Sigmoid colon (tissue), 7 donors: ENCODE results near the gene ZNF76. TPM values are rescaled to one million over a fixed set of nuclear protein-coding genes. Genes with fewer than 3 reads are reported as not detected.

Source experiments
- DNase-seq: peaks from one replicate; pipeline ENCODE4 v3.0.0-alpha.2; 2019
- H3K27ac ChIP-seq, 4 donors: fragments of 200-600 bp; sonication (generic); one replicate each; pipeline ENCODE4 v1.5.1; 2016 to 2019; ENCODE audit warnings: mild to moderate bottlenecking in 1 of 4
- H3K27me3 ChIP-seq, 3 donors: fragments of 200-600 bp; sonication (generic); one replicate each; pipeline ENCODE4 v1.5.1; 2019; ENCODE audit warnings: mild to moderate bottlenecking in 1 of 3
- H3K36me3 ChIP-seq, 4 donors: fragments of 200-600 bp; sonication (generic); one replicate each; pipeline ENCODE4 v1.5.1; 2016 to 2019
- H3K4me1 ChIP-seq, 4 donors: fragments of 200-600 bp; sonication (generic); one replicate each; pipeline ENCODE4 v1.5.1; 2017 to 2019
- H3K4me3 ChIP-seq, 4 donors: fragments of 200-600 bp; sonication (generic); one replicate each; pipeline ENCODE4 v1.5.1; 2017 to 2019; ENCODE audit warnings: mild to moderate bottlenecking in 2 of 4, moderate library complexity in 1 of 4
- H3K9me3 ChIP-seq, 4 donors: fragments of 200-600 bp in 3 of 4; sonication (generic) in 3 of 4; one replicate each; pipeline versions ENCODE4 v1.5.1 to v1.6.1; 2013 to 2019
- EP300 ChIP-seq, 4 donors: sonication (generic); formaldehyde crosslinking; IDR thresholded peaks; one replicate each; pipeline ENCODE4 v1.6.1; 2017; ENCODE audit warnings: antibody characterized with exemption in 4 of 4
- POLR2A ChIP-seq, 2 donors: fragments of 450-650 bp; IDR thresholded peaks; one replicate each; pipeline ENCODE4 v1.6.1; 2016; ENCODE audit warnings: antibody characterized with exemption in 2 of 2, mild to moderate bottlenecking in 2 of 2, moderate library complexity in 2 of 2
- POLR2AphosphoS5 ChIP-seq, 4 donors: sonication (generic); formaldehyde crosslinking; IDR thresholded peaks; one replicate each; pipeline ENCODE4 v1.6.1; 2017; ENCODE audit warnings: antibody characterized with exemption in 4 of 4
- WGBS, 2 donors: extraction: QIAGEN DNeasy Blood & Tissue Kit; methylation state at CpG; one replicate each; pipeline ENCODE4 v1.1.7; 2013; 5-methylcytosine and 5-hydroxymethylcytosine counted together
- intact Hi-C: fragments of 100-400 bp; cut with DNase I; formaldehyde crosslinking; loops from one replicate; pipeline ENCODE4 v1.15.1; 2023
- polyA plus RNA-seq, 3 donors: library from polyadenylated mRNA; stranded (reverse); fragments of 200-250 nt; gene quantifications; one replicate each; pipeline ENCODE4 v1.2.3, GENCODE V29; 2013
- total RNA-seq, 4 donors: library from RNA; depleted of rRNA; stranded (reverse); fragments of >200 nt; gene quantifications; one replicate each; pipeline ENCODE4 v1.1.0, GENCODE V29; 2016
- TF ChIP-seq, protein P1 (sequence below), 4 experiments: fragments of 450-650 bp in 3 of 4; fragments of 200-600 bp in 1 of 4; IDR thresholded peaks; one replicate each; pipeline ENCODE4 v1.5.1; 2016 to 2019; ENCODE audit warnings: antibody characterized with exemption in 4 of 4, mild to moderate bottlenecking in 3 of 4, moderate library complexity in 2 of 4
- donor health status: healthy with polysubstance abuse.
- donor health status: Bipolar disorder and iron deficiency.
- donor health status: healthy.

Gene ZNF76
- total and polyA plus RNA-seq, 7 donors: 14.3 to 59.8 (median 29.3) TPM

DNA sequence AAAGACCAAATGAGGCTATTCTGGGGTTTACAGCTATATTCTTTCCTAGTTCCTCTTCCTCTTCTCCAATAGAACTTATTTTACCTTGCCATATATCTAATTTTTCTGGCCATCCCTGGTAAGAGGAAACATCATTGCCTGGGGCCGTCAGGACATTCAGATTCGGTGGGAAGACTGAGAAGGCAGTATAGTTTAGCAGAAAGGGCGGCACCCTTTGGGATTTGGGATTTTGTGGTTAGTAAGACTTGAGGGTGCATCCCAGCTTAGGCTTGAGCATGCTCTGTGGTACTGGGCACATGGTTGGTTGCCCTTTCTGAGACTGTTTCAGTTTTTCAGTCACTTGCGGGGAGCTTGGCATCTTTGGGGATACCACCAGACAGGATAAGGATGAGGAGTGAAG lies 24.6 kb upstream of the ZNF76 start:
- no peaks in the 10 kb centered on the region for H3K9me3 ChIP-seq
- H3K27ac ChIP-seq: no peak overlapping the region
- intact Hi-C loops: no loop called here
- no peaks in the 10 kb centered on the region for H3K36me3 ChIP-seq
- H3K4me1 ChIP-seq: peaks cover 0 to 52% (median 48%) of the 10 kb centered on the region in 4 donors
- no peaks in the 10 kb centered on the region for H3K27me3 ChIP-seq
- DNase-seq: peak; percentile 4
- 73 to 85% methylated on average over 4 of the region's 4 CpGs for WGBS, 2 donors
- TF ChIP-seq EP300 (IDR thresholded peaks at IDR 0.05) (no peak), POLR2A (IDR thresholded peaks at IDR 0.05) (no peak), POLR2AphosphoS5 (IDR thresholded peaks at IDR 0.05) (no peak)
- TF ChIP-seq, protein P1, sequence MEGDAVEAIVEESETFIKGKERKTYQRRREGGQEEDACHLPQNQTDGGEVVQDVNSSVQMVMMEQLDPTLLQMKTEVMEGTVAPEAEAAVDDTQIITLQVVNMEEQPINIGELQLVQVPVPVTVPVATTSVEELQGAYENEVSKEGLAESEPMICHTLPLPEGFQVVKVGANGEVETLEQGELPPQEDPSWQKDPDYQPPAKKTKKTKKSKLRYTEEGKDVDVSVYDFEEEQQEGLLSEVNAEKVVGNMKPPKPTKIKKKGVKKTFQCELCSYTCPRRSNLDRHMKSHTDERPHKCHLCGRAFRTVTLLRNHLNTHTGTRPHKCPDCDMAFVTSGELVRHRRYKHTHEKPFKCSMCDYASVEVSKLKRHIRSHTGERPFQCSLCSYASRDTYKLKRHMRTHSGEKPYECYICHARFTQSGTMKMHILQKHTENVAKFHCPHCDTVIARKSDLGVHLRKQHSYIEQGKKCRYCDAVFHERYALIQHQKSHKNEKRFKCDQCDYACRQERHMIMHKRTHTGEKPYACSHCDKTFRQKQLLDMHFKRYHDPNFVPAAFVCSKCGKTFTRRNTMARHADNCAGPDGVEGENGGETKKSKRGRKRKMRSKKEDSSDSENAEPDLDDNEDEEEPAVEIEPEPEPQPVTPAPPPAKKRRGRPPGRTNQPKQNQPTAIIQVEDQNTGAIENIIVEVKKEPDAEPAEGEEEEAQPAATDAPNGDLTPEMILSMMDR (IDR thresholded peaks at IDR 0.05): no peak
- no peak overlapping the region for H3K4me3 ChIP-seq

DNA sequence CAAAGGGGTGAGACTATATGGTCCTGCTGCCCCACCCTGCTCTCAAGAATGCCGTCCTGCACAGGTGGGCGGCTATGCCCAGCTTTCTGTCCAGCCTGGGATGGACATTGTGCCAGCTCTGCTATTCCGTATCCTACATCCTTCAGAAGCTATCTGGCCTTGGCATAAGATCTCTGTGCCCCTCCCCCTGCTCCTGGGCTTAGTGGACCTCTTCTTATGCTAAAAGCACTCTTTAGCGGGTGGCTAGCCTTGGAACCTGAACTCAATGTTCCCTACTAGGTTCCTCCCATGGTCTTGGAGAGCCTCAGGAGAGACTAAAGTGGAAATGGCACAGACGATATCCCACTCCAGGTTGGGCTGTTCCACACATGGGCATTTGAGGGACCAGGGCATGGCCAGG lies 23.3 kb upstream of the ZNF76 start:
- WGBS, 2 donors: 92 to 95% methylated on average over 5 of the region's 5 CpGs
- TF ChIP-seq, protein P1 (IDR thresholded peaks at IDR 0.05): no peak
- TF ChIP-seq POLR2AphosphoS5 (IDR thresholded peaks at IDR 0.05) (no peak), POLR2A (IDR thresholded peaks at IDR 0.05) (no peak), EP300 (IDR thresholded peaks at IDR 0.05) (no peak)
- DNase-seq: peak; percentile 39
- Histone ChIP-seq H3K36me3 (no peaks in the 10 kb centered on the region), H3K4me1 (peaks cover 0 to 44% (median 40%) of the 10 kb centered on the region in 4 donors), H3K27me3 (no peaks in the 10 kb centered on the region), H3K27ac (no peak overlapping the region), H3K9me3 (no peaks in the 10 kb centered on the region), H3K4me3 (no peak overlapping the region)
- intact Hi-C loops: no loop called here

DNA sequence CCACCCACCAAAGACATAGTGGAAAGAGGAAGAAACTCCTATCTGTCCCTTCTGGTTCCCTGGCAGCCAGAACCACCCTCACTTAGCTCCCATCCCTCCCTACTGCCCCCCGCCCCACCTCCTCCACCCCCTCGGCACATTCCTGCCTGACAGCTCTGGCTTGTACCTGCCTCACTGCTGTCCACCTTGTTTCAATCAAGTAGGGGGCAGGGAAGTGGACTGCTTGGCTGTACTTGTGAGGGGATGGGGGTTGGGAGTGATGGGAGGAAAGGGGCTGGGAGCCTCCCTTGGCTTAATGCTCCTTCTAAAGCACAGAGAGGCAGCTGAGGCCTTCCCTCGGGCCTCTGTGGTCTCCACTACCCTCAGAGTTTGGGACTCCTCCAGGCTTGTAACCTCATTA lies 22.1 kb upstream of the ZNF76 start:
- intact Hi-C loops: no loop called here
- 68 to 93% methylated on average over 3 of the region's 3 CpGs for whole genome bisulfite sequencing, 2 donors
- Histone ChIP-seq H3K4me3 (no peak overlapping the region), H3K27ac (peak overlapping the region in 1 of 4 donors; percentile 34), H3K36me3 (no peaks in the 10 kb centered on the region), H3K27me3 (no peaks in the 10 kb centered on the region), H3K4me1 (peaks cover 0 to 40% (median 34%) of the 10 kb centered on the region in 4 donors), H3K9me3 (no peaks in the 10 kb centered on the region)
- peak; percentile 34 for DNase-seq
- no peak for TF ChIP-seq POLR2A (IDR thresholded peaks at IDR 0.05)
- no peak for TF ChIP-seq EP300 (IDR thresholded peaks at IDR 0.05)
- TF ChIP-seq POLR2AphosphoS5 (IDR thresholded peaks at IDR 0.05): no peak
- TF ChIP-seq, protein P1 (IDR thresholded peaks at IDR 0.05): no peak

DNA sequence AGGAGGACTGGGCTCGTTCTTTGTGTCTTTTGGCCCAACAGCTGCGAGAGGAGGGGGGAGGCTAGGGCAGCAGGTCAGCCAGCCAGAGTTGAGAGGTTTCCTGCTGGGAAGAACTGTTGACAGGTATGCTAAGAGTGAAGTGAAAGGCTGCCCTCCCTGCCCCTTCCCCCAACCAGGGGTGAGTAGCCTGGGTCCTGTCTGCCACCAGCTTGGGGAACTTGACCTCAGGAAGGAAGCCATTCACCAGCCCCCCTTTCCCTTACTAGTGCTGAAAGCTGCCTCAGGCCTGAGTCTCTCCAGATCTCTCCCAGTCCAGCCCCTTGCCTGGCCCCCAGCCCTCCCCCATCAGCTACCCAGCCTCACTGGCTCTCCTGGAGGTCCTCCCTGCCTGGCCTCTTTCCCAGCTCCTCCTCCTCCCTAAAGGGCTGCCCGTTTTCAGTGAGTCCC lies 20.7 kb upstream of the ZNF76 start:
- H3K4me3 ChIP-seq: no peak overlapping the region
- peak overlapping the region in 3 of 4 donors; percentile 48 to 62 (median 62) for H3K27ac ChIP-seq
- peaks cover 0 to 40% (median 34%) of the 10 kb centered on the region in 4 donors for H3K4me1 ChIP-seq
- WGBS, 2 donors: 61 to 68% methylated on average over 3 of the region's 3 CpGs
- peaks cover 0 to 8% (median 4%) of the 10 kb centered on the region in 4 donors for H3K36me3 ChIP-seq
- TF ChIP-seq POLR2AphosphoS5 (IDR thresholded peaks at IDR 0.05): peak in 2 of 4 donors; percentile 40 to 63
- no peak for TF ChIP-seq POLR2A (IDR thresholded peaks at IDR 0.05)
- TF ChIP-seq, protein P1 (IDR thresholded peaks at IDR 0.05): no peak
- DNase-seq: peak; percentile 85
- H3K27me3 ChIP-seq: no peaks in the 10 kb centered on the region
- H3K9me3 ChIP-seq: no peaks in the 10 kb centered on the region
- intact Hi-C loops: loop anchor here (2.0 kb wide), 1 partner anchor 98 kb away; the partner anchor contains the start of gene TCP11

DNA sequence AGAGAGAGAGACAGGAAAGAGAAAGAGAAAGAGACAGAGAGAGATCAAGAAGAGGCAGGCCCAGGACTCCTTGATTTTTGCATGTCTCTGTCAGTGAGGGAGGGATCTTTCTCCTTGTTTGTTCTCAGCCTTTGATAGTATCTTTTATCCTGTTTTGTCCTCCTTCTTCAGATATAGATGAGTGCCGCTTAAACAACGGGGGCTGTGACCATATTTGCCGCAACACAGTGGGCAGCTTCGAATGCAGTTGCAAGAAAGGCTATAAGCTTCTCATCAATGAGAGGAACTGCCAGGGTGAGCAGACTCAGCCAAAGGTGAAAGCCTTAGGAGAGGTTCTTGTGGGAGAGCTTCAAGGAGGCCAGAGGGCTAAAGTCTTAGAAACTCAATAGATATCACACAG lies 20.0 kb upstream of the ZNF76 start:
- H3K27ac ChIP-seq: peak overlapping the region in 3 of 4 donors; percentile 48 to 62 (median 62)
- no peaks in the 10 kb centered on the region for H3K27me3 ChIP-seq
- DNase-seq: peak; percentile 9
- H3K4me1 ChIP-seq: peaks cover 0 to 40% (median 34%) of the 10 kb centered on the region in 4 donors
- intact Hi-C loops: loop anchor here (2.0 kb wide), 1 partner anchor 99 kb away; the partner anchor contains the start of gene TCP11
- H3K36me3 ChIP-seq: peaks cover 0 to 12% (median 5%) of the 10 kb centered on the region in 4 donors
- TF ChIP-seq EP300 (IDR thresholded peaks at IDR 0.05) (no peak), POLR2AphosphoS5 (IDR thresholded peaks at IDR 0.05) (no peak), POLR2A (IDR thresholded peaks at IDR 0.05) (no peak)
- TF ChIP-seq, protein P1 (IDR thresholded peaks at IDR 0.05): no peak
- no peak overlapping the region for H3K4me3 ChIP-seq
- no peaks in the 10 kb centered on the region for H3K9me3 ChIP-seq
- WGBS, 2 donors: 94 to 96% methylated on average over 4 of the region's 4 CpGs
